Activated CD8-positive, alpha-beta memory T cell treated with anti-CD3 and anti-CD28 coated beads, Interleukin-2, amount 10 ng/mL, durations not matched to agents 7 days and 5 days (primary cell): ENCODE data around the gene PEG3. TPM values are rescaled to one million over a fixed set of nuclear protein-coding genes. Genes with fewer than 3 reads are reported as not detected.

Experiments used
- ATAC-seq: fragments of 150-1000 bp; cut with Tn5 transposase; one replicate; pipeline ENCODE4 v1.10.0; 2021; ENCODE audit warnings: moderate library complexity
- CTCF ChIA-PET: fragments of 350-600 bp; sonication (Branson Sonifier 250); formaldehyde crosslinking; loops from one replicate; lab custom pipeline; 2021; ENCODE audit warnings: antibody characterized with exemption; lab: Charles Lee
- DNase-seq: peaks from one replicate; pipeline ENCODE4 v3.0.0-alpha.2; 2020
- H3K27ac Mint-ChIP-seq: one replicate; pipeline ENCODE4 v1.8.0; 2021; ENCODE audit warnings: mild to moderate bottlenecking, mixed read lengths
- H3K27me3 Mint-ChIP-seq: one replicate; pipeline ENCODE4 v1.8.0; 2021; ENCODE audit warnings: mixed read lengths
- H3K36me3 Mint-ChIP-seq: one replicate; pipeline ENCODE4 v1.8.0; 2021; ENCODE audit warnings: mild to moderate bottlenecking, mixed read lengths
- H3K4me1 Mint-ChIP-seq: one replicate; pipeline ENCODE4 v1.8.0; 2021; ENCODE audit warnings: mixed read lengths
- H3K4me3 Mint-ChIP-seq: one replicate; pipeline ENCODE4 v1.8.0; 2021; ENCODE audit warnings: mild to moderate bottlenecking, moderate library complexity, mixed read lengths
- H3K9me3 Mint-ChIP-seq: one replicate; pipeline ENCODE4 v1.8.0; 2022; ENCODE audit warnings: low read depth, mixed read lengths
- total RNA-seq, 2 experiments: library from RNA; stranded (reverse); gene quantifications; one replicate each; pipeline ENCODE4 v1.2.3, GENCODE V29; 2021

The PEG3 gene
- total RNA-seq, 2 experiments from 2014 or later, result not detected

GRCh38 chr19:56835401-56835800 lies 5.1 kb downstream of the PEG3 start:
- Mint-ChIP-seq H3K36me3 (peaks cover 5% of the 10 kb centered on the region), H3K9me3 (peaks cover 33% of the 10 kb centered on the region), H3K4me3 (no peak overlapping the region), H3K27me3 (no peaks in the 10 kb centered on the region), H3K27ac (no peak overlapping the region), H3K4me1 (no peaks in the 10 kb centered on the region)
- no peak for DNase-seq
- CTCF ChIA-PET, result no interaction called here
- no peak for ATAC-seq

DNA sequence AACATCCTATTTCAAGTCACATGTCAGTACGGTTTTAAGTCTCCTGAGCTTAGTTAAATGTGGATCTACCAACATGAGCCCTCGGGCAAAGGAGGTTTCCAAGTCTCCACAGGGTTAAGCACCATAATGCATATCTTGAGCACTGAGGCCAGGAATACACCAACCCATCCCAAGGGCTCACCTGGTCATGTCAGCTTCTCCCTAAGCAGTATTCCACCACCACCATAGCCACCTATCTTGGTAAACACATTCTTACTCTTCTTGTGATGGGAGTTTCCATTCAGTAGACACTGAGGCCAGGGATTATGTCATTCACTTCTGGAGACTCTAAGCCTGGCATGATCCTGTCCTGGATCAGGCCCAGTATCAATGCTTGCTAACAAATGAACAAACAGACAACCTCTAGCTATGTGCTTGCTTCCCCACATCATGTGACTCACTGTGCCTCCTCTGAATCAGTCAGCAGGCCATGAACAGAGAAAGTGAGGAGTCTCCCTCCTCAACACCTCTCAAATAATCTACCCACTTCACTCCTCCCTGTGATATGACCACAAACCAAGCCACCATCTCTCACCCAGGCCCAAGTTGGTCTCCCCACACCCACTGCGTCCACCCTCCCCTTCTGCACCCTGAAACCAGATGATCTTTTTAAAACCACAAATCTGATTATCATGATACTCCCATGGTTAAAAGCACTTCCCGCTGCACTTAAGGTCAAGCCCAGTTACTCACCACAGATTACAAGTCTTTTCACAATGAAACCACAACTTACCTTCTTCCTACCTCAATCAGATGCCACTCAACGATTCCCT lies 5.8 kb downstream of the PEG3 start:
- Mint-ChIP-seq H3K9me3 (peaks cover 33% of the 10 kb centered on the region), H3K4me1 (no peaks in the 10 kb centered on the region), H3K27ac (no peak overlapping the region), H3K27me3 (no peaks in the 10 kb centered on the region), H3K4me3 (no peak overlapping the region), H3K36me3 (peaks cover 5% of the 10 kb centered on the region)
- CTCF ChIA-PET, result no interaction called here
- DNase-seq (no peak), ATAC-seq (no peak)

- Mint-ChIP-seq H3K27ac (no peak overlapping the region), H3K4me1 (no peaks in the 10 kb centered on the region), H3K36me3 (no peaks in the 10 kb centered on the region), H3K4me3 (no peak overlapping the region), H3K9me3 (peaks cover 31% of the 10 kb centered on the region), H3K27me3 (no peaks in the 10 kb centered on the region)
- ATAC-seq (no peak), DNase-seq (no peak)
- CTCF ChIA-PET, result no interaction called here
Observed at GRCh38 chr19:56832352-56832928, 8.1 kb downstream of the PEG3 start.

- Mint-ChIP-seq H3K4me1 (no peaks in the 10 kb centered on the region), H3K36me3 (no peaks in the 10 kb centered on the region), H3K9me3 (peaks cover 28% of the 10 kb centered on the region), H3K27me3 (no peaks in the 10 kb centered on the region), H3K27ac (no peak overlapping the region), H3K4me3 (no peak overlapping the region)
- DNase-seq, result no peak
- no peak for ATAC-seq
- CTCF ChIA-PET, result no interaction called here
Observed at GRCh38 chr19:56831255-56831654, 9.3 kb downstream of the PEG3 start.

- peaks cover 16% of the 10 kb centered on the region for H3K9me3 Mint-ChIP-seq
- H3K27me3 Mint-ChIP-seq, result no peaks in the 10 kb centered on the region
- ATAC-seq (no peak), DNase-seq (no peak)
- no peak overlapping the region for H3K27ac Mint-ChIP-seq
- no peaks in the 10 kb centered on the region for H3K36me3 Mint-ChIP-seq
- H3K4me3 Mint-ChIP-seq, result no peak overlapping the region
- no peaks in the 10 kb centered on the region for H3K4me1 Mint-ChIP-seq
- CTCF ChIA-PET, result no interaction called here
Observed at GRCh38 chr19:56829596-56829995, 10.9 kb downstream of the PEG3 start.

DNA sequence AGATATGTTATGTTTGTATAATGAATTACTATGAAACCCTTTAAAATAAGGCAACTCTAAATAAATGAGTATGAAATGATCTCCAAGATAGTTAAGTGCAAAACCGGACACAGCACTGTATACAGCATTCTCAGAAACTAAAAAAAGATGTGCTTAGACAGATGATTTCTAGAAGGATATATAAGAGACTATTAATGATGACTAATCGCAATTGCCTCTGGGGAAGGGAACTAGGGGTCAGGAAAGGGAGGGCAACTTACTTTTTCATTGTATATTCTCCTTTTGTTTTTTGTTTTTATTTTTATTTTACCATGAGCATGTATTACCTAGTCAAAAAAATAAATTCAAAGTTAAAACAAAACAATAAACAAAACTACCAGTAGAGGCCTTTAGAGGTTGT lies 12.8 kb downstream of the PEG3 start:
- peaks cover 16% of the 10 kb centered on the region for H3K9me3 Mint-ChIP-seq
- no peak overlapping the region for H3K4me3 Mint-ChIP-seq
- no peak for ATAC-seq
- H3K27me3 Mint-ChIP-seq, result no peaks in the 10 kb centered on the region
- DNase-seq, result no peak
- no peaks in the 10 kb centered on the region for H3K4me1 Mint-ChIP-seq
- H3K36me3 Mint-ChIP-seq, result no peaks in the 10 kb centered on the region
- CTCF ChIA-PET, result no interaction called here
- H3K27ac Mint-ChIP-seq, result no peak overlapping the region

GRCh38 chr19:56823956-56824355 lies 16.6 kb downstream of the PEG3 start:
- Mint-ChIP-seq H3K27ac (no peak overlapping the region), H3K4me1 (no peaks in the 10 kb centered on the region), H3K36me3 (no peaks in the 10 kb centered on the region), H3K27me3 (no peaks in the 10 kb centered on the region), H3K4me3 (no peak overlapping the region), H3K9me3 (peaks cover 23% of the 10 kb centered on the region)
- ATAC-seq (no peak), DNase-seq (no peak)
- CTCF ChIA-PET, result no interaction called here

DNA sequence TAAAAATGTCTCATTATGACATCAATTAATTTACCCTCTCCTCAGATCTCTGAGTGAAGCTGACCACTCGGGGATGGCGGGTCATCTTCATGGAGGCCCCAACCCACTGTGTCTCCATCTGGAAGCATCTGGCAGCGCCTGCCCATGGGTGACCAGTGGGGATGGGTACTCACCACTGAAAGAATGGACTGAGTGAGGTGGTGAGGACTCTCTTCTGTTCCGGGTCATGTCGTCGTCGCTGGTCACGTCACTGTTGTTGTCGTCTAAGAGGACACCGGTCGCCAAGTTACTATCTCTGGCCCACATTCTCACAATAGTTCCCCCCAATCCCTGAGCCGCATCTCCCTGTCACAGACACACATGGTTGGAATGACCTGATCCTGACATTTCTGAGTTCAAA lies 17.1 kb downstream of the PEG3 start:
- H3K9me3 Mint-ChIP-seq, result peaks cover 28% of the 10 kb centered on the region
- H3K27ac Mint-ChIP-seq, result no peak overlapping the region
- ATAC-seq (no peak), DNase-seq (no peak)
- no peak overlapping the region for H3K4me3 Mint-ChIP-seq
- CTCF ChIA-PET, result no interaction called here
- no peaks in the 10 kb centered on the region for H3K27me3 Mint-ChIP-seq
- H3K36me3 Mint-ChIP-seq, result no peaks in the 10 kb centered on the region
- no peaks in the 10 kb centered on the region for H3K4me1 Mint-ChIP-seq

- Mint-ChIP-seq H3K36me3 (no peaks in the 10 kb centered on the region), H3K27me3 (no peaks in the 10 kb centered on the region), H3K4me3 (no peak overlapping the region), H3K4me1 (no peaks in the 10 kb centered on the region), H3K27ac (no peak overlapping the region), H3K9me3 (peaks cover 30% of the 10 kb centered on the region)
- DNase-seq (no peak), ATAC-seq (no peak)
- CTCF ChIA-PET, result no interaction called here
Observed at GRCh38 chr19:56822755-56823154, 17.8 kb downstream of the PEG3 start.

GRCh38 chr19:56821675-56822074 lies 18.9 kb downstream of the PEG3 start:
- Mint-ChIP-seq H3K9me3 (peaks cover 36% of the 10 kb centered on the region), H3K27ac (no peak overlapping the region), H3K27me3 (no peaks in the 10 kb centered on the region), H3K4me1 (no peaks in the 10 kb centered on the region), H3K4me3 (no peak overlapping the region), H3K36me3 (no peaks in the 10 kb centered on the region)
- CTCF ChIA-PET, result no interaction called here
- ATAC-seq (no peak), DNase-seq (no peak)

- DNase-seq, result no peak
- CTCF ChIA-PET, result no interaction called here
- no peak for ATAC-seq
- H3K27ac Mint-ChIP-seq, result no peak overlapping the region
- H3K9me3 Mint-ChIP-seq, result peaks cover 39% of the 10 kb centered on the region
- no peak overlapping the region for H3K4me3 Mint-ChIP-seq
- no peaks in the 10 kb centered on the region for H3K36me3 Mint-ChIP-seq
- no peaks in the 10 kb centered on the region for H3K27me3 Mint-ChIP-seq
- H3K4me1 Mint-ChIP-seq, result no peaks in the 10 kb centered on the region
Observed at GRCh38 chr19:56821209-56821608, 19.3 kb downstream of the PEG3 start.

DNA sequence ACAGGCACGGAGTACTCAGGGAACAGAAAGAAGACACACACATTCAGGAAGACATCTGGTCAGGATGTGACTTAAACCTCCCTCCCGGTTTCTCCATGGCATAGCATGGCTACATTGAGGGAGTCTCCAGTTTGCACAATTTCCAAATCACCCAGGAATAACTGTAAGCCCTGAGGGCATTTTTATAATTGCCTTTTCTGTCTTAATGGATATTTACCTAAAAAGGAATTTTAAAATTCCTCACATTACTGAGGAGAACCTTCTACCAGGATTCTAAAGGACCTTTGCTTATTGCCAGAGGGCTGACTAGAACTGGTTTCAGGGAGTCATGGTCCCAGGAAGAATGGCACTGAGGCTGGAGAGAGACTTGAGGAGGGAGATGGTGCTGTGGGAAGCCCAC lies 21.4 kb downstream of the PEG3 start:
- DNase-seq (no peak), ATAC-seq (no peak)
- H3K4me1 Mint-ChIP-seq, result no peaks in the 10 kb centered on the region
- H3K4me3 Mint-ChIP-seq, result no peak overlapping the region
- H3K36me3 Mint-ChIP-seq, result no peaks in the 10 kb centered on the region
- H3K9me3 Mint-ChIP-seq, result peaks cover 49% of the 10 kb centered on the region
- CTCF ChIA-PET, result no interaction called here
- H3K27ac Mint-ChIP-seq, result no peak overlapping the region
- H3K27me3 Mint-ChIP-seq, result no peaks in the 10 kb centered on the region

DNA sequence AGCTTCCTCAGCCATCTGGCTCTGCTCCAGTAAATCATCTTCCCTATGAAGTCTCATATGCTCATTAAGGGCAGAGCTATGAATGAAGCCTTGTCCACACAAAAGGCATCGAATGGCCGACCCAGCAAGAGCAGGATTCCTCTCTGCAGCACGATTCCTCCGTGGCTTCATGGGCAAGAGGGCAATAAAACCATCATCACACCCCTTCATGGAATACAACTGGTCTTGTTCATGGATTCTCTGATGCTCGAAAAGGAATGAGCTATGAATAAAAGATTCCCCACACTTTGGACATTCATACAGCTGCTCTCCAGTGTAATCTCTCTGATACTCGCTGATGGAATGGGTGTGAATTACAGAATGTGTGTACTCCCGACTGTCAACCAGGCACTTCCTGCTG lies 25.9 kb downstream of the PEG3 start:
- no peak for DNase-seq
- CTCF ChIA-PET, result no interaction called here
- peaks cover 39% of the 10 kb centered on the region for H3K9me3 Mint-ChIP-seq
- H3K27ac Mint-ChIP-seq, result no peak overlapping the region
- no peak overlapping the region for H3K4me3 Mint-ChIP-seq
- no peaks in the 10 kb centered on the region for H3K27me3 Mint-ChIP-seq
- H3K36me3 Mint-ChIP-seq, result no peaks in the 10 kb centered on the region
- ATAC-seq, result no peak
- H3K4me1 Mint-ChIP-seq, result no peaks in the 10 kb centered on the region

DNA sequence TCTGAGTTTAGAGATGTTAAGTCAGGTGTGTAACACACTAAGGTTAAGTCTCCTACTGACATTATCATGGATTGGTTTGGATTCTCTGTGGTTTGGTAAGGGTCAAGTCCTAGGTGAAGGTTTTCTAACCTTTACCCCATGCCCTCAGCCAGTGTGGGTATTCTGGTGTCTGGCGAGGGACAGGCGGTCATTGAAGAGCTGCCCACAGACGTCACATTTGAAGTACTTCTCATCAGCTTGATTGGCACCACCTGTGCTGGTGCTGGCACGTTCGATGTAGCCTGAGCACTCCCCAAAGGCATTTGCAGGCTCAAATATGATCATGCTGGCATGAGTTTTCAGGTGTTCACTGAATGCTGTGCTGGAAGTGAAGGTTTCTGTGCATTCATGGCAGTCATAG lies 27.0 kb downstream of the PEG3 start:
- Mint-ChIP-seq H3K9me3 (peaks cover 32% of the 10 kb centered on the region), H3K27ac (no peak overlapping the region), H3K4me3 (no peak overlapping the region), H3K4me1 (no peaks in the 10 kb centered on the region), H3K36me3 (no peaks in the 10 kb centered on the region), H3K27me3 (no peaks in the 10 kb centered on the region)
- CTCF ChIA-PET, result no interaction called here
- ATAC-seq (no peak), DNase-seq (no peak)
